ENCODE measurements around the gene HSF5. TPM values are rescaled to one million over a fixed set of nuclear protein-coding genes. Genes with fewer than 3 reads are reported as not detected.

The HSF5 gene
- total and polyA plus RNA-seq, 2 of the 13 experiments (the other 11 are each of a cell fraction or from before 2014, with no cell fraction given): not detected

DNA sequence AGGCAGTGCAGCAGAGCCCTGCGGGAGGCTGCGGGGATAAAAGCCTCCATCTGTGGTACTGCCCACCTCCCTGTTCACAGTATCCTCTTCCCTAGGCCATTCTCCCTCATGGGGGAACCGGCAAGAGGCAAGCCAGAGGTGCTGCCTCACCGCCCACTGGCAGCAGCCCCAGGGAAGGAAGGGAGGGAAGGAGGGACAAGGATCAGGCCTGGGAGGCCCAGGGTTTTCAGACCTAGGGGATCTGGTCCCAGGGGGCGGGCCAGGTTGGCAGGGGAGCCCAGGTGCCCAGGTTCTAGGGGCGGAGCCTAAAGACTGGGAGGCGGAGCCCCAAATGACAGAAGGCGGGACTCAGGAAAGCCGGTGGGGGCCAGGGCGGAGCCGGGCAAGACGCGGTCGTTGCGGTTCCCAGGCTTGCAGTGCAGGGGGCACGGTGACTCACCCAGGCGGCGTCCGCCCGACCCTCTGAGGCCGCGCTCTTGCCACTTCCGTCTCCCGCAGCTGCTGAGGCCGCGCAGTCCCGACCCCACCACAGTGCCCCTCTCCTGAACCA, 29.2 kb upstream of the HSF5 start:
- BruUV-seq (replicated peaks): no TSS peak
- peak overlapping the region; percentile 77 to 96 (median 80) for H3K4me3 ChIP-seq (replicated peaks in 1 of 3; ENCODE audit: insufficient read depth in 1 of 3, low read depth in 2 of 3, low read length in 3 of 3)
- intact Hi-C loops (cut with micrococcal nuclease; ENCODE audit: unreplicated experiment): loop anchor here (5.0 kb wide), 1 partner anchor 175 kb away; the partner anchor contains the start of genes RAD51C and TEX14
- H3K9ac ChIP-seq (ENCODE audit: insufficient read depth, low read depth, low read length): peak overlapping the region; percentile 90
- WGBS (ENCODE audit: low lambda C conversion rate): 1% methylated on average over 13 of the region's 27 CpGs
- no peaks in the 10 kb centered on the region; a peak in 2 of 5 replicates for H3K27me3 ChIP-seq (ENCODE audit: control insufficient read depth in 1 of 2, insufficient read depth in 2 of 2, low read length in 2 of 2)
- no peaks in the 10 kb centered on the region for H3K9me3 ChIP-seq (ENCODE audit: low read length)
- POLR2A ChIA-PET: interaction anchor here (1.0 to 4.1 kb wide), 4 partner anchors 11 to 666 kb away, joined by 3 to 77 read pairs (median 32); no protein-coding TSS in a partner anchor
- H3K4me2 ChIP-seq (ENCODE audit: low read depth, low read length): peak overlapping the region; percentile 93
- peaks cover 30% of the 10 kb centered on the region for H3K79me2 ChIP-seq (ENCODE audit: insufficient read depth, low read length)
- peaks cover 2 to 8% of the 10 kb centered on the region in 2 experiments; a peak in 4 of 5 replicates for H3K36me3 ChIP-seq (replicated peaks in 1 of 2; ENCODE audit: control insufficient read depth in 1 of 2, insufficient read depth in 2 of 2, low read length in 2 of 2)
- ATAC-seq (peak; percentile 88), DNase-seq (ENCODE audit: low spot score) (no peak), FAIRE-seq (no peak)
- H3K27ac ChIP-seq (ENCODE audit: extremely low read length, insufficient read depth, low read length): peak overlapping the region; percentile 96
- no peak overlapping the region for H2AFZ ChIP-seq (ENCODE audit: low read length)
- in situ Hi-C loops (cut with HindIII; ENCODE audit: extremely low pct_ligation_motif_present, low pct_unique_long_range_greater_than_20kb): loop anchor here (5.0 kb wide), 1 partner anchor 485 kb away; no protein-coding TSS in a partner anchor
- H3K4me1 ChIP-seq (ENCODE audit: insufficient read depth, low read length): peaks cover 61% of the 10 kb centered on the region
- CTCF ChIA-PET (ENCODE audit: low intra/inter-chr PET ratio, low total read pairs): no interaction called here
- H4K20me1 ChIP-seq (ENCODE audit: insufficient read depth, low read length): no peaks in the 10 kb centered on the region; the same call in 1 of the 2 replicates
- TF ChIP-seq ZNF256 (CRISPR knock-in tag; conservative IDR thresholded peaks at IDR 0.05) (no peak), ZNF33A (CRISPR knock-in tag; IDR thresholded peaks at IDR 0.05; ENCODE audit: borderline replicate concordance) (0 out of 2 replicates have a peak, but pooled peaks have one; percentile 70), KMT2B (CRISPR knock-in tag; IDR thresholded peaks at IDR 0.05) (peak; percentile 27; the same call in 1 of the 2 replicates), ZFP90 (CRISPR knock-in tag; IDR thresholded peaks at IDR 0.05; ENCODE audit: borderline replicate concordance) (peak; percentile 83), ZNF564 (CRISPR knock-in tag; IDR thresholded peaks at IDR 0.05) (peak; percentile 33; the same call in 1 of the 2 replicates), ZEB1 (IDR thresholded peaks at IDR 0.05; ENCODE audit: insufficient replicate concordance, low read depth) (peak; percentile 17), DMAP1 (CRISPR knock-in tag; IDR thresholded peaks at IDR 0.05) (peak; percentile 53; the same call in 1 of the 2 replicates), EED (CRISPR knock-in tag; IDR thresholded peaks at IDR 0.05) (peak; percentile 52; the same call in 1 of the 2 replicates), ZNF362 (CRISPR knock-in tag; IDR thresholded peaks at IDR 0.05; ENCODE audit: borderline replicate concordance) (no peak), PITX1 (CRISPR knock-in tag; IDR thresholded peaks at IDR 0.05) (peak; percentile 45), ZNF549 (CRISPR knock-in tag; IDR thresholded peaks at IDR 0.05) (no peak), ZBTB37 (CRISPR knock-in tag; IDR thresholded peaks at IDR 0.05) (peak; percentile 73; the same call in 1 of the 2 replicates), NR2F2 (IDR thresholded peaks at IDR 0.05; ENCODE audit: borderline replicate concordance, low read depth) (0 out of 2 replicates have a peak, but pooled peaks have one; percentile 6)
- TF ChIP-seq, protein P1, sequence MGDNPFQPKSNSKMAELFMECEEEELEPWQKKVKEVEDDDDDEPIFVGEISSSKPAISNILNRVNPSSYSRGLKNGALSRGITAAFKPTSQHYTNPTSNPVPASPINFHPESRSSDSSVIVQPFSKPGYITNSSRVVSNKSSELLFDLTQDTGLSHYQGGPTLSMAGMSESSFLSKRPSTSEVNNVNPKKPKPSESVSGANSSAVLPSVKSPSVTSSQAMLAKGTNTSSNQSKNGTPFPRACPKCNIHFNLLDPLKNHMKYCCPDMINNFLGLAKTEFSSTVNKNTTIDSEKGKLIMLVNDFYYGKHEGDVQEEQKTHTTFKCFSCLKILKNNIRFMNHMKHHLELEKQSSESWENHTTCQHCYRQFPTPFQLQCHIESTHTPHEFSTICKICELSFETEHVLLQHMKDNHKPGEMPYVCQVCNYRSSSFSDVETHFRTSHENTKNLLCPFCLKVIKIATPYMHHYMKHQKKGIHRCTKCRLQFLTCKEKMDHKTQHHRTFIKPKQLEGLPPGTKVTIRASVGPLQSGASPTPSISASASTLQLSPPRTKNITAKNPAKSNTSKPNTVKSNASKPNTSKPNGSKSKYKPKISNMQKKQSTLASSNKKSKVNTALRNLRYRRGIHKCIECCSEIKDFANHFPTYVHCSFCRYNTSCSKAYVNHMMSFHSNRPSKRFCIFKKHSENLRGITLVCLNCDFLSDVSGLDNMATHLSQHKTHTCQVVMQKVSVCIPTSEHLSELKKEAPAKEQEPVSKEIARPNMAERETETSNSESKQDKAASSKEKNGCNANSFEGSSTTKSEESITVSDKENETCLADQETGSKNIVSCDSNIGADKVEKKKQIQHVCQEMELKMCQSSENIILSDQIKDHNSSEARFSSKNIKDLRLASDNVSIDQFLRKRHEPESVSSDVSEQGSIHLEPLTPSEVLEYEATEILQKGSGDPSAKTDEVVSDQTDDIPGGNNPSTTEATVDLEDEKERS (CRISPR knock-in tag; IDR thresholded peaks at IDR 0.05): peak; percentile 68; the same call in 1 of the 2 replicates

Data from HepG2 (cell line).